ENCODE data around the gene SEPTIN10.
"Not testable (repeated sequence)": the region's sequence is repeated elsewhere in the genome, so short reads cannot be mapped to it uniquely, and the experiment has no call there.

Gene SEPTIN10

DNA sequence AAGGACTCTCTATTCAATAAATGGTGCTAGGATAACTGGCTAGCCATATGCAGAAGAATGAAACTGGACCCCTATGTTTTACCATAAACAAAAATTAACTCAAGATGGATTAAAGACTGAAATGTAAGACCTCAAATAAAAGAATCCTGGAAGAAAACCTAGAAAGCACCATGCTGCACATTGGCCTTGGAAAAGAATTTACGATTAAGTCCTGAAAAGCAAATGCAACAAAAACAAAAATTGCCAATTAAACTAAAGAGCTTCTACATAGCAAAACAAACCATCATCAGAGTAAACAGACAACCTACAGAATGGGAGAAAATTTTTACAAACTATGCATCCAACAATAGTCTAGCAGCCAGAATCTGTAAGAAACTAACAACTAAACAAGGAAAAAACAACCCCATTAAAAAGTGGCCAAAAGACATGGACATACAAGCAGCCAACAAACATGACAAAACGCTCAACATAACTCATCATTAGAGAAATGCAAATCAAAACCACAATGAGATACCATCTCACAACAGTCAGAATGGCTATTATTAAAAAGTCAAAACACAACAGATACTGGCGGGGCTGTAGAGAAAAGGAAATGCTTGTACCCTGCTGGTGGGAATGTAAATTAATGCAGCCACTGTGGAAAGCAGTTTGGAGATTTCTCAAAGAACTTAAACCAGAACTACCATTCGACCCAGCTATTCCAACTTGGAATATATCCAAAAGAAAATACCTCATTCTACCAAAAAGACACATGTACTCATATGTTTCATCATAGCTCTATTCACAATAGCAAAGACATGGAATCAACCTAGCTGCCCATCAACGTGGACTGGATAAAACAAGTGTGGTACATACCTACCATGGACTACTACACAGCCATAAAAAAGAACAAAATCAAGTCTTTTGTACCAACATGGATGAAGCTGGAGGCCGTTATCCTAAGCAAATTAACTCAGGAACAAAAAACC is 30.6 kb downstream of the SEPTIN10 start:
- Histone ChIP-seq H3K27me3 (replicated peaks; ENCODE audit: control insufficient read depth, insufficient read depth, low read length) (no peaks in the 10 kb centered on the region), H3K36me3 (ENCODE audit: control insufficient read depth, insufficient read depth, low read length) (no peaks in the 10 kb centered on the region), H3K4me3 (replicated peaks; ENCODE audit: low read depth, low read length) (no peak overlapping the region)
- no peak for DNase-seq (ENCODE audit: extremely low read depth, insufficient read length)
- TF ChIP-seq, protein P1, sequence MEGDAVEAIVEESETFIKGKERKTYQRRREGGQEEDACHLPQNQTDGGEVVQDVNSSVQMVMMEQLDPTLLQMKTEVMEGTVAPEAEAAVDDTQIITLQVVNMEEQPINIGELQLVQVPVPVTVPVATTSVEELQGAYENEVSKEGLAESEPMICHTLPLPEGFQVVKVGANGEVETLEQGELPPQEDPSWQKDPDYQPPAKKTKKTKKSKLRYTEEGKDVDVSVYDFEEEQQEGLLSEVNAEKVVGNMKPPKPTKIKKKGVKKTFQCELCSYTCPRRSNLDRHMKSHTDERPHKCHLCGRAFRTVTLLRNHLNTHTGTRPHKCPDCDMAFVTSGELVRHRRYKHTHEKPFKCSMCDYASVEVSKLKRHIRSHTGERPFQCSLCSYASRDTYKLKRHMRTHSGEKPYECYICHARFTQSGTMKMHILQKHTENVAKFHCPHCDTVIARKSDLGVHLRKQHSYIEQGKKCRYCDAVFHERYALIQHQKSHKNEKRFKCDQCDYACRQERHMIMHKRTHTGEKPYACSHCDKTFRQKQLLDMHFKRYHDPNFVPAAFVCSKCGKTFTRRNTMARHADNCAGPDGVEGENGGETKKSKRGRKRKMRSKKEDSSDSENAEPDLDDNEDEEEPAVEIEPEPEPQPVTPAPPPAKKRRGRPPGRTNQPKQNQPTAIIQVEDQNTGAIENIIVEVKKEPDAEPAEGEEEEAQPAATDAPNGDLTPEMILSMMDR (IDR thresholded peaks at IDR 0.05; ENCODE audit: insufficient read depth, low read length, poor library complexity, severe bottlenecking), result no peak

DNA sequence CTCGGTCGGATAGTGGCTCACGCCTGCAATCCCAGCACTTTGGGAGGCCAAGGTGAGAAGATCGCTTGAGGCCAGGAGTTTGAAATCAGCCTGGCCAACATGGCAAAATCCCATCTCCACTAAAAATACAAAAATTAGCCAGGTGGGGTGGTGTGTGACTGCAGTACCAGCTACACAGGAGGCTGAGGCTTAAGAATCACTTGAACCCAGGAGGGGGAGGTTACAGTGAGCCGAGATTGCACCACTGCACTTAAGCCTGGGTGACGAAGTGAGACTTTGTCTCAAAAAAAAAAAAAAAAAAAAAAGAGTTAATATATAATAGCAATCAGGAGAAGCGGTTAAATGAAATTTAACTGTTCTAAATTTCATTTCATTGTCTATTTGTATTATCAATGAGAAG is 36.1 kb downstream of the SEPTIN10 start:
- not testable (repeated sequence) for H3K4me3 ChIP-seq (replicated peaks; ENCODE audit: low read depth, low read length); DNase-seq (ENCODE audit: extremely low read depth, insufficient read length); H3K36me3 ChIP-seq (ENCODE audit: control insufficient read depth, insufficient read depth, low read length)

DNA sequence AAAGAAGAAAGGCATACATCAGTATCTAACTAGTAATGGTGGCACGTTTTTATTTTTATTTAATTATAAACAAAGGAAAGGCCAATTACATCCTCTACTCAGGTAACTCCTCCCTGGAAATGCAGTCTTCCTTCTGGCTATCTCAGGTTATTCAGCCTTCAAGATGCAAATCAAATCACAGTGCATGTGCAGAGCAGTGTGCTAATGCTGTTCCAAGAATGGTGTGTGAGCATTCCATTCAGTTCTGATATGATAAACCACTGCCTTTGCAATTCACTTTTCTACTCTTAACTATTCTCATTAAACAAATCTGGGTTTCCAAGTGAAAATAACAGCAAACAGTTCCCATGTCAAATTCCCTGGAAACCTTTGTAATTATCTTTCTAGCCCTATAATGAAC is 38.4 kb downstream of the SEPTIN10 start:
- TF ChIP-seq, protein P1 (IDR thresholded peaks at IDR 0.05; ENCODE audit: insufficient read depth, low read length, poor library complexity, severe bottlenecking), result no peak
- DNase-seq (ENCODE audit: extremely low read depth, insufficient read length), result no peak
- no peak overlapping the region for H3K4me3 ChIP-seq (replicated peaks; ENCODE audit: low read depth, low read length)
- no peaks in the 10 kb centered on the region for H3K36me3 ChIP-seq (ENCODE audit: control insufficient read depth, insufficient read depth, low read length)
- no peaks in the 10 kb centered on the region for H3K27me3 ChIP-seq (replicated peaks; ENCODE audit: control insufficient read depth, insufficient read depth, low read length)

More for the DNA sequence above, 36.1 kb downstream of the SEPTIN10 start:
- H3K27me3 ChIP-seq (replicated peaks; ENCODE audit: control insufficient read depth, insufficient read depth, low read length), result not testable (repeated sequence)

DNA sequence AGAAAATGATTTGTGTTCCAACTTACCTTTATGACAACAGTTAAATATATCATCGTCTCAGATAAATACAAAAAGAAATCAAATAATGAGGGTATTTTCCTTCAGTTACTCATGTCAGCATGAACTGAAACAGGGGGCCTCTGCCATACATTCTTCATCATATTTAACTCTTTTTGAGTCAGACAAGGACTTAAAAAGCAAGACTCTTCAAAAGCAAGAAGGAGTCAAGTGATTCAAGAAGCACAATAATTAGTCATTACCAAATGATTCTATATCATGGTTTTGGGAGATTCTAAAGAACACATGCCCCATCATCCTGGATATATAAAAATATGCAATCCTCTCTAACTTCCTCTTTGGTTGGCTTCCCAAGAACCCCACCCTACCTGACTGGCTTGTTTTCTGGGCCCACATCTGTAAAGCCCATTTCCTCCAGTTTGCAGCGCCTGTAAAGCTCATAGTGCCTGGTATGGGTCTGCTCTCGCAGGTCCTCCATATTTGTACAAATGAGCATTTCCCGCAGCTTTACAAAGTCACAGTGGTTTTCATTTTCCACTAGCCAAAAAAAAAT is 49.7 kb downstream of the SEPTIN10 start:
- TF ChIP-seq, protein P1 (IDR thresholded peaks at IDR 0.05; ENCODE audit: insufficient read depth, low read length, poor library complexity, severe bottlenecking), result no peak
- no peak overlapping the region for H3K4me3 ChIP-seq (replicated peaks; ENCODE audit: low read depth, low read length)
- no peaks in the 10 kb centered on the region for H3K27me3 ChIP-seq (replicated peaks; ENCODE audit: control insufficient read depth, insufficient read depth, low read length)
- no peaks in the 10 kb centered on the region for H3K36me3 ChIP-seq (ENCODE audit: control insufficient read depth, insufficient read depth, low read length)
- DNase-seq (ENCODE audit: extremely low read depth, insufficient read length), result no peak

DNA sequence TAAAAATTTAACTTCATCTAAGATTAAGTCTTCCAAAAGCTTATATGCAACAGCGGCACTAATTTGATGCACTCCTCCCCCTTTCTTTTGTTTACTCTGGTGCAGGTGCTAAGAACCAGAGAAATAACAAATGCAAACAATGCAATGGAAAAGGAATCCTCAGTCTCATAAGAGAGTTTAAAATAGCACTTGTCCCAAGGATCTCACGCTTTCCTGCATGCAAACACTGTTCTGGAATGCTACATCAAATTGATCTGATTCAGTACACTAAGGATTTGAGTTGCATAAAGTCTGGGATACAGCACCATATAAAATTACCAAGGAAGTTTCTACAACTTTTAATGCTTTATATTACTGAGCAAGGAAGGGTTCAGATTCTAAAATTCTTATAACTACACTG is 50.5 kb downstream of the SEPTIN10 start:
- DNase-seq (ENCODE audit: extremely low read depth, insufficient read length), result no peak
- TF ChIP-seq, protein P1 (IDR thresholded peaks at IDR 0.05; ENCODE audit: insufficient read depth, low read length, poor library complexity, severe bottlenecking), result no peak
- no peaks in the 10 kb centered on the region for H3K27me3 ChIP-seq (replicated peaks; ENCODE audit: control insufficient read depth, insufficient read depth, low read length)
- no peak overlapping the region for H3K4me3 ChIP-seq (replicated peaks; ENCODE audit: low read depth, low read length)
- H3K36me3 ChIP-seq (ENCODE audit: control insufficient read depth, insufficient read depth, low read length), result no peaks in the 10 kb centered on the region

DNA sequence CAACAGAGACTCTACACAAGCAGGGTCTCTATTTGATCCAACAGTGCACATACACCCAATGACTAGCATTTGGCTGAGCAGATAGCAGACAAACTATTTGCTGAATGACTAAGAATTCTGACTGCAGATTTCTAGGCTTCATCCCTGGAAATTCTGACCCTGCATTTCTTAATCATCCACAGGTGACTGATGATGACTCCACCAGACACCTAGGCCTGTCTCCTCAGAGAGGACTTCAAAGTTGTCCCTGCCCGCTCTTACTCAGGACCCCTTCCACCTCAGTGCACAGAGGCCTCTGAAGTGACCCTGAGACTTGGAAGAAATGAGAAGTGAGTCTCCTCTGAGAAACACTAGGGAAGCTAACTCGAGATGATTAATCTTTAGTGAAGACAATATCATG is 51.3 kb downstream of the SEPTIN10 start:
- Histone ChIP-seq H3K4me3 (replicated peaks; ENCODE audit: low read depth, low read length) (no peak overlapping the region), H3K27me3 (replicated peaks; ENCODE audit: control insufficient read depth, insufficient read depth, low read length) (no peaks in the 10 kb centered on the region), H3K36me3 (ENCODE audit: control insufficient read depth, insufficient read depth, low read length) (no peaks in the 10 kb centered on the region)
- TF ChIP-seq, protein P1 (IDR thresholded peaks at IDR 0.05; ENCODE audit: insufficient read depth, low read length, poor library complexity, severe bottlenecking), result no peak
- DNase-seq (ENCODE audit: extremely low read depth, insufficient read length), result no peak

Data from GM06990 (cell line).